ENCODE measurements around the gene MAP3K14. TPM values are rescaled to one million over a fixed set of nuclear protein-coding genes. Genes with fewer than 3 reads are reported as not detected.

Gene MAP3K14
- total RNA-seq, 1 experiment from 2014 or later, result 58.3 TPM

DNA sequence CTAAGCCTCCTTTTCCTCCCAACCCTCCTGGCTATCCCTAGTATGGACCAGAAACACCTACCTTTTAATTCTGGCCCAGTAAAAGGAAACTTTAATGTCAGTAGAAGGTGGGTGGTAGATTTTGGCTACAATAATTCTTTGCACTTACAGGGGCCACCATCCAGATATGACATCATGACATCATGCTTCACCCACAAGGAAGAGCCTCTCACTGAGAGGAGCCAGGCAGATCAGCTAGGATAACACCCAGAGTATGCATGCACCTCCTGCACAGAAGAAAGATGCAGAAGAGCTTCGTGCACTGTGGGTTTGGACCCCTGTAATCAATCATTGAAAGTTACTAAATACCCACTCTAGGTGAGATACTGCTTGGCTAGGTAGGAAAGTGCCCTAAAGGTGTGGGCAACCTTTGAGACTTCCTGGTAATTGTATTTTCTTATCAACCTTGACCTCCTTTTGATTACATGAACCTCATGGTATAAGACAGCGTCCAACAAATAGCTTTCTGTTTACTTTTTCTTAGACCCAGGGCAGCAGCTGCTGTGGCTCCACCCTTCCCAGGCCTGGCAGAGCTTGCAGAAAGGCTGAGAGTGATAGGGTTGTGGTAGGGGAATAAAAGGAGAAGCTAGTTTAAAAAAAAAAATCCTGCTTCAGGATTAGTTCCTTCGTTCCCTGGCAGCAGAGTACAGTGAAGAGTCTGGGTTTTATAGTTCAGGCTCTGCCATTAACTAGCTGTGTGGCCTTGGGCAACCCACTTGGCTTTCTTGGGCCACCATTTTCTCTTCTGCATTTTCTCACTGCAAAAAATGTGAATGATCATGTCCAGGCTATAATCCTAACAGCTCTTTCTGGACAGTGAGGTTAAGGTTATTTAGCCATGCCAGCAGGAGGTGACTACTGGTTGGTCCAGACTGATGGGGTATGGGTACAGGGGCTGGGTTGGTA, 6.2 kb downstream of the MAP3K14 start:
- Histone ChIP-seq H3K36me3 (ENCODE audit: low read depth) (peaks cover 43% of the 10 kb centered on the region), H3K4me3 (peak overlapping the region; percentile 40; the same call in 1 of the 2 replicates), H3K9me3 (ENCODE audit: insufficient read depth, low read depth) (no peaks in the 10 kb centered on the region), H4K20me1 (ENCODE audit: insufficient read depth) (peaks cover 53% of the 10 kb centered on the region), H3K79me2 (ENCODE audit: low read depth) (peaks cover 96% of the 10 kb centered on the region), H3K27me3 (ENCODE audit: insufficient read depth, low read depth) (no peaks in the 10 kb centered on the region), H3K9me2 (ENCODE audit: insufficient read depth) (no peaks in the 10 kb centered on the region), H3K4me2 (peak overlapping the region; percentile 81), H2AFZ (no peak overlapping the region), H3K27ac (peak overlapping the region; percentile 80), H3K4me1 (replicated peaks; ENCODE audit: insufficient read depth) (peaks cover 77% of the 10 kb centered on the region), H3F3A (ENCODE audit: insufficient read depth, low read depth) (peaks cover 74% of the 10 kb centered on the region)
- BruUV-seq (replicated peaks), result no TSS peak
- intact Hi-C loops (cut with micrococcal nuclease; ENCODE audit: unreplicated experiment), result loop anchor here (10.0 kb wide), 1 partner anchor 176 kb away; the partner anchor contains the start of genes ACBD4 and PLCD3
- DNase-seq, result peak; percentile 59 to 76
- TF ChIP-seq, protein P1, sequence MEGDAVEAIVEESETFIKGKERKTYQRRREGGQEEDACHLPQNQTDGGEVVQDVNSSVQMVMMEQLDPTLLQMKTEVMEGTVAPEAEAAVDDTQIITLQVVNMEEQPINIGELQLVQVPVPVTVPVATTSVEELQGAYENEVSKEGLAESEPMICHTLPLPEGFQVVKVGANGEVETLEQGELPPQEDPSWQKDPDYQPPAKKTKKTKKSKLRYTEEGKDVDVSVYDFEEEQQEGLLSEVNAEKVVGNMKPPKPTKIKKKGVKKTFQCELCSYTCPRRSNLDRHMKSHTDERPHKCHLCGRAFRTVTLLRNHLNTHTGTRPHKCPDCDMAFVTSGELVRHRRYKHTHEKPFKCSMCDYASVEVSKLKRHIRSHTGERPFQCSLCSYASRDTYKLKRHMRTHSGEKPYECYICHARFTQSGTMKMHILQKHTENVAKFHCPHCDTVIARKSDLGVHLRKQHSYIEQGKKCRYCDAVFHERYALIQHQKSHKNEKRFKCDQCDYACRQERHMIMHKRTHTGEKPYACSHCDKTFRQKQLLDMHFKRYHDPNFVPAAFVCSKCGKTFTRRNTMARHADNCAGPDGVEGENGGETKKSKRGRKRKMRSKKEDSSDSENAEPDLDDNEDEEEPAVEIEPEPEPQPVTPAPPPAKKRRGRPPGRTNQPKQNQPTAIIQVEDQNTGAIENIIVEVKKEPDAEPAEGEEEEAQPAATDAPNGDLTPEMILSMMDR (conservative IDR thresholded peaks at IDR 0.05), result no peak
- no peak for TF ChIP-seq EZH2 (IDR thresholded peaks at IDR 0.05; ENCODE audit: low read depth)
- ChIA-PET CTCF (interaction anchor here (0.5 to 2.8 kb wide), 5 partner anchors 17 to 175 kb away, joined by 4 to 11 read pairs (median 6); partner anchors contain the start of gene ACBD4), POLR2A (ENCODE audit: unreplicated experiment) (interaction anchor here (0.5 to 0.7 kb wide), 8 partner anchors 15 to 164 kb away, joined by 3 to 9 read pairs (median 5); no protein-coding TSS in a partner anchor)

DNA sequence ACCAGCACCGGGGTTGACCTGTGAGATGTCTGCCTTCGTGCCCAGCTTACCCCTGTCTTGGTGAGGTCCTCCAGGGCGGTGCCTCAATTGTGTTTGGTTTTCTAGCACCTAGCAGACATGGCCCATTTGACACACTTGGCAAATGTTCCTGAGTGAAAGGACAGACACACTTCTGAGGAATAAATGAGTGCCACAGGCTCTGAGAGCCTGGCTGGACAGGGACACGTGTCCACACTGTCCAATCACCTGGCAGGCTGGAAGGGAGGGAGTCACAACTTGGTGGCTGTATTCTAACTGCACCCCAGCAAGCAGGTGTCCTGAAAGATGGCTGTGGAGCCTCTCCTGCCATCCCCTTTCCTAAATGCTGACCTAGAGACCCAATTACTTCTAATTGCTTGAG, 7.4 kb downstream of the MAP3K14 start:
- Histone ChIP-seq H3K9me2 (ENCODE audit: insufficient read depth) (no peaks in the 10 kb centered on the region), H3K79me2 (ENCODE audit: low read depth) (peaks cover 96% of the 10 kb centered on the region), H3K36me3 (ENCODE audit: low read depth) (peaks cover 51% of the 10 kb centered on the region), H2AFZ (no peak overlapping the region), H4K20me1 (ENCODE audit: insufficient read depth) (peaks cover 54% of the 10 kb centered on the region), H3K4me1 (replicated peaks; ENCODE audit: insufficient read depth) (peaks cover 65% of the 10 kb centered on the region), H3K9me3 (ENCODE audit: insufficient read depth, low read depth) (no peaks in the 10 kb centered on the region), H3F3A (ENCODE audit: insufficient read depth, low read depth) (peaks cover 77% of the 10 kb centered on the region), H3K4me2 (no peak overlapping the region), H3K27me3 (ENCODE audit: insufficient read depth, low read depth) (no peaks in the 10 kb centered on the region), H3K4me3 (no peak overlapping the region), H3K27ac (no peak overlapping the region)
- BruUV-seq (replicated peaks), result no TSS peak
- intact Hi-C loops (cut with micrococcal nuclease; ENCODE audit: unreplicated experiment), result no loop called here
- TF ChIP-seq EZH2 (IDR thresholded peaks at IDR 0.05; ENCODE audit: low read depth), result no peak
- TF ChIP-seq, protein P1 (conservative IDR thresholded peaks at IDR 0.05), result no peak
- ChIA-PET CTCF (no interaction called here), POLR2A (ENCODE audit: unreplicated experiment) (no interaction called here)
- DNase-seq, result no peak

DNA sequence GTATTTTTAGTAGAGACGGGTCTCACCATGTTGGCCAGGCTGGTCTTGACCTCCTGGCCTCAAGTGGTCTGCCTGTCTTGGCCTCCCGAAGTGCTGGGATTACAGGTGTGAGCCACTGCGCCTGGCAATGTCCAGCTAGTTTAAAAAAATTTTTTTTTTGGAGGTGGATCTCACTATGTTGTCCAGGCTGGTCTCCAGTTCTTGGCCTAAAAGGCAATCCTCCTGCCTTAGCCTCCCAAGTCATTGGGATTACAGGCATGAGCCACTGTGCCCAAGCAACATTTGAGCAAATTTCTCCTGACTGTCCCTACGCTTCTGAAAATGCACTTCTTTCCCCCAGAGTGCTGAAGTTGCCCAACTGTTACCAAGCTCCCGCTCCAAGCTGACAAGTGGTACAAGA, 8.0 kb downstream of the MAP3K14 start:
- Histone ChIP-seq H3K27me3 (ENCODE audit: insufficient read depth, low read depth) (no peaks in the 10 kb centered on the region), H3K4me1 (replicated peaks; ENCODE audit: insufficient read depth) (peaks cover 59% of the 10 kb centered on the region), H3K9me2 (ENCODE audit: insufficient read depth) (no peaks in the 10 kb centered on the region), H3K79me2 (ENCODE audit: low read depth) (peaks cover 96% of the 10 kb centered on the region), H3K4me2 (no peak overlapping the region), H3K36me3 (ENCODE audit: low read depth) (peaks cover 55% of the 10 kb centered on the region), H3K4me3 (no peak overlapping the region), H4K20me1 (ENCODE audit: insufficient read depth) (peaks cover 48% of the 10 kb centered on the region), H3F3A (ENCODE audit: insufficient read depth, low read depth) (peaks cover 77% of the 10 kb centered on the region), H2AFZ (no peak overlapping the region), H3K27ac (no peak overlapping the region), H3K9me3 (ENCODE audit: insufficient read depth, low read depth) (no peaks in the 10 kb centered on the region)
- no peak for TF ChIP-seq EZH2 (IDR thresholded peaks at IDR 0.05; ENCODE audit: low read depth)
- TF ChIP-seq, protein P1 (conservative IDR thresholded peaks at IDR 0.05), result no peak
- no TSS peak for BruUV-seq (replicated peaks)
- CTCF ChIA-PET, result no interaction called here
- POLR2A ChIA-PET (ENCODE audit: unreplicated experiment), result no interaction called here
- intact Hi-C loops (cut with micrococcal nuclease; ENCODE audit: unreplicated experiment), result no loop called here
- DNase-seq, result no peak
